Measurements from ENCODE around the gene IRAK3.

- TF ChIP-seq, protein P1, sequence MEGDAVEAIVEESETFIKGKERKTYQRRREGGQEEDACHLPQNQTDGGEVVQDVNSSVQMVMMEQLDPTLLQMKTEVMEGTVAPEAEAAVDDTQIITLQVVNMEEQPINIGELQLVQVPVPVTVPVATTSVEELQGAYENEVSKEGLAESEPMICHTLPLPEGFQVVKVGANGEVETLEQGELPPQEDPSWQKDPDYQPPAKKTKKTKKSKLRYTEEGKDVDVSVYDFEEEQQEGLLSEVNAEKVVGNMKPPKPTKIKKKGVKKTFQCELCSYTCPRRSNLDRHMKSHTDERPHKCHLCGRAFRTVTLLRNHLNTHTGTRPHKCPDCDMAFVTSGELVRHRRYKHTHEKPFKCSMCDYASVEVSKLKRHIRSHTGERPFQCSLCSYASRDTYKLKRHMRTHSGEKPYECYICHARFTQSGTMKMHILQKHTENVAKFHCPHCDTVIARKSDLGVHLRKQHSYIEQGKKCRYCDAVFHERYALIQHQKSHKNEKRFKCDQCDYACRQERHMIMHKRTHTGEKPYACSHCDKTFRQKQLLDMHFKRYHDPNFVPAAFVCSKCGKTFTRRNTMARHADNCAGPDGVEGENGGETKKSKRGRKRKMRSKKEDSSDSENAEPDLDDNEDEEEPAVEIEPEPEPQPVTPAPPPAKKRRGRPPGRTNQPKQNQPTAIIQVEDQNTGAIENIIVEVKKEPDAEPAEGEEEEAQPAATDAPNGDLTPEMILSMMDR (IDR thresholded peaks at IDR 0.05): no peak
- no peak for TF ChIP-seq POLR2A (IDR thresholded peaks at IDR 0.05)
Measured at GRCh38 chr12:66262737-66263136, 73.7 kb downstream of the IRAK3 start.
